Prostate gland (tissue), 2 donors: Measurements from ENCODE around the gene SLC25A26.

ENCODE experiments used
- POLR2A ChIP-seq: fragments of 450-650 bp; IDR thresholded peaks from one replicate; pipeline ENCODE4 v1.6.1; 2016; ENCODE audit warnings: antibody characterized with exemption, mild to moderate bottlenecking
- TF ChIP-seq, protein P1 (sequence below), 4 experiments: fragments of 200-600 bp in 2 of 4; fragments of 450-650 bp in 2 of 4; sonication (generic) in 2 of 4; IDR thresholded peaks; 1 replicate in 3 of 4; 2 replicates in 1 of 4; pipeline ENCODE4 v1.5.1; 2016 to 2019; ENCODE audit warnings: antibody characterized with exemption in 4 of 4, mild to moderate bottlenecking in 2 of 4, moderate library complexity in 2 of 4

DNA sequence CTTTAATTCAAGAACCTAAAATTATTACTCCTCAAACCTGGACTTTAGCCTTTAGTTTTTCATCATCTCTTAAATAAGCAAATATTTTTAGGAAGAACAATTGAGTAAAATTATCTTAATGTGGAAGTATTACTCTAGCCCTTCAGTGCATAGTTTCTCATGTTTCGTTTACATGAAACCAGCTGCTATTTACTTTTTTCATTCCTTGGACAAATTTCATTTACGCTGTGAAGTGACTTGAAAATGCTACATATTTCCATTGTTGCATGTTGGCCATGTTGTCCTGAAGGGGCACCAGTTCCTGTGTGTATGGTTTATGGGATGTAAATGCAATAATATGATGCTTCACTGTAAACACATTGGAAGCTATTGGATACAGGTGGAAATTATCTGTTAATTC, 49.9 kb downstream of the SLC25A26 start:
- no peak for TF ChIP-seq POLR2A
- TF ChIP-seq, protein P1, sequence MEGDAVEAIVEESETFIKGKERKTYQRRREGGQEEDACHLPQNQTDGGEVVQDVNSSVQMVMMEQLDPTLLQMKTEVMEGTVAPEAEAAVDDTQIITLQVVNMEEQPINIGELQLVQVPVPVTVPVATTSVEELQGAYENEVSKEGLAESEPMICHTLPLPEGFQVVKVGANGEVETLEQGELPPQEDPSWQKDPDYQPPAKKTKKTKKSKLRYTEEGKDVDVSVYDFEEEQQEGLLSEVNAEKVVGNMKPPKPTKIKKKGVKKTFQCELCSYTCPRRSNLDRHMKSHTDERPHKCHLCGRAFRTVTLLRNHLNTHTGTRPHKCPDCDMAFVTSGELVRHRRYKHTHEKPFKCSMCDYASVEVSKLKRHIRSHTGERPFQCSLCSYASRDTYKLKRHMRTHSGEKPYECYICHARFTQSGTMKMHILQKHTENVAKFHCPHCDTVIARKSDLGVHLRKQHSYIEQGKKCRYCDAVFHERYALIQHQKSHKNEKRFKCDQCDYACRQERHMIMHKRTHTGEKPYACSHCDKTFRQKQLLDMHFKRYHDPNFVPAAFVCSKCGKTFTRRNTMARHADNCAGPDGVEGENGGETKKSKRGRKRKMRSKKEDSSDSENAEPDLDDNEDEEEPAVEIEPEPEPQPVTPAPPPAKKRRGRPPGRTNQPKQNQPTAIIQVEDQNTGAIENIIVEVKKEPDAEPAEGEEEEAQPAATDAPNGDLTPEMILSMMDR (IDR thresholded peaks at IDR 0.05): no peak
